NCI-H2227 treated with DMSO at 0.1 percent for 48 hours (cell line): ENCODE results near the gene BRCA1.
"Not testable (repeated sequence)": the region's sequence is repeated elsewhere in the genome, so short reads cannot be mapped to it uniquely, and the experiment has no call there.

ENCODE experiments used
- DNase-seq: peaks from one replicate; lab custom pipeline; 2025; lab: John Stamatoyannopoulos, UW

Gene BRCA1

GRCh38 chr17:43069368-43069898 is 55.7 kb downstream of the BRCA1 start:
- no peak for DNase-seq

DNA sequence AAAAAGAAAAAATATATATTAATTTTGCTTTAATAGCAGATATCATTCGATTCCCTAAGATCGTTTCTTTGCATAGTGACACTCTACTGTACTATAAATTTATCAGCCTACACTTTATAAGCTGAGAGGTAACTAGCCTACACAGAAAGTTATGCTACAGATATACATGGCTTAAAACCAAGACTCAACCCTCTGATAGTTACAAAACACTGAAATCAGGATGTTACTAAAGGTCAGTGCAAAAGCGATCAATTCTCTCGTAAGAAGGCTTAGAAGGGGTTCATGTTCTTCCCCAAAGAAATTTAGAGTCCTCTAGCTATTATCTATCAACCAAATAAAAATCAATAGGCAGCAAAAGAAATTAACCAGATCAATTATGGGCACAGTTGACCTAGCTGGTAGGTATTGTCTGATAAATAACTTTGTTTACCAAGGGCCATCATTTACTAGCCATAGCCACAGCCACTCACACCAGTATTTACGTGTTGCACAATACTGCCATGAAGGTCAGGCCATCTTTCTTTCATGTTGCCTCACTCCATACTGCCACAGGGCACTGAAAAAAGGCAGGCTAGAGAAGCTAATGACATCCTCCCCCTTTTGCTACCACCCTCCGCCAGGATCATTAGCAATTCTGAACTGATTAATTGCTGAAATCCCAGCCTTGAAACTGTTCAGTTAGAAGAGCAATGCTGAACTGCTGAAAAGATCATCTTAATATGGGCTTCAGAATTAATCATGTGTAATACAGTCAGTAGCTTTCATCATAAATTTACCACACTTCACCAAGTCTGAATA is 56.4 kb downstream of the BRCA1 start:
- DNase-seq = no peak

- DNase-seq = no peak
Measured at GRCh38 chr17:43062984-43063638, 62.1 kb downstream of the BRCA1 start.

- no peak for DNase-seq
Measured at GRCh38 chr17:43056051-43056450, 69.1 kb downstream of the BRCA1 start.

GRCh38 chr17:43053008-43053407 is 72.2 kb downstream of the BRCA1 start:
- not testable (repeated sequence) for DNase-seq

GRCh38 chr17:43051969-43052368 is 73.2 kb downstream of the BRCA1 start:
- no peak for DNase-seq

DNA sequence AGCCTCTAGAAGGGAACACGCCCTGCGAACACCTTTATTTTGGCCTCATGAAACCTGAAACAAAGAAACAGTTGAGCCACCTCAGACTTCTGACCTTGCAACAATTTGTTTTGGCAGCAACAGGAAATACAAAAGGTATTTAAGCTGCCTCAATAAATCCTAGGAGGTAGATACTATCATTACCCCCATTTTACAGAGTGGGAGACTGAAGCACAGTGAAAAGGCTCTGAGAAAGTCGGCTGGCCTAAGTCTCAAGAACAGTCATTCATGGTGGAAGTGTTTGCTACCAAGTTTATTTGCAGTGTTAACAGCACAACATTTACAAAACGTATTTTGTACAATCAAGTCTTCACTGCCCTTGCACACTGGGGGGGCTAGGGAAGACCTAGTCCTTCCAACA is 81.1 kb downstream of the BRCA1 start:
- DNase-seq = no peak

GRCh38 chr17:43043307-43043706 is 81.9 kb downstream of the BRCA1 start:
- DNase-seq = no peak

- no peak for DNase-seq
Measured at GRCh38 chr17:43042025-43042628, 83.0 kb downstream of the BRCA1 start.

DNA sequence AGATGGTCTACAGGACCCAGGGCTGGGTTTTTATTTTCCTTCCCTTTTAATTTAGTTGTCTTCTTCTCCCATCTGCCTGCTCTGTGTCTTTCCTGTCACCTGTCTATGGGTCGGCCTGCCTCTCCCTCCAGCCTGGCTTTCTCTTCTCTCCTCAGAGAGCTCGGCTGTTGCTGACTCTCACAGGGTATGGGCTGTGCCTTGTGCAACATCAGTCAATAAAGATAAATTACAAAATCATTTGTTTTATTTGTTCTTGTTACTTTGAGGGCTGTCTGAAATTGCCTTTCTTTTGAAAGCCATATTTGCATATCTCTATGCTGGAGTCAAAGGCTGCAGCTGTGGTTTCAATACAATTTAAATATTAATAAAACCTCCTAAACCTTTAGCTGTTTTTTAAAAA is 84.5 kb downstream of the BRCA1 start:
- DNase-seq = no peak

- DNase-seq = no peak
Measured at GRCh38 chr17:43039646-43040045, 85.5 kb downstream of the BRCA1 start.

DNA sequence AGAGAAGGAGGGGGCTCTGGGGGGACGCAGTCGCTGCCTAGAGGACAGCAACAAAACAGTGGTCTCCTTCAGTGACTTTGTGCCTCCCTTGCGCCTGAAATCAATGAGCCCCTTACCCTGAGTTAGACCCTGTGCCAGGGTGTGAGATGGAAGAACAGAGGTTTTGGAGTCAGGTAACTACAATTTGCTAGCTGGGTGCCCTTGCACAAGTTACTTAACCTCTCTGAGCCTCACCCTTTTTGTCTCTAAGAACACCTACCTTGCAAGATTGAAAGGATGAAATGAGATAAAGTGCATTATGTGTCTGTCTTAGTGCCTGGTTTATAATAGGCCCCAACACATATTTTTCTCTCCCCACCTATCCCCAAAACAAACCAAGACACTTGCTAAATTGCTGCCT is 90.3 kb downstream of the BRCA1 start:
- DNase-seq = no peak

DNA sequence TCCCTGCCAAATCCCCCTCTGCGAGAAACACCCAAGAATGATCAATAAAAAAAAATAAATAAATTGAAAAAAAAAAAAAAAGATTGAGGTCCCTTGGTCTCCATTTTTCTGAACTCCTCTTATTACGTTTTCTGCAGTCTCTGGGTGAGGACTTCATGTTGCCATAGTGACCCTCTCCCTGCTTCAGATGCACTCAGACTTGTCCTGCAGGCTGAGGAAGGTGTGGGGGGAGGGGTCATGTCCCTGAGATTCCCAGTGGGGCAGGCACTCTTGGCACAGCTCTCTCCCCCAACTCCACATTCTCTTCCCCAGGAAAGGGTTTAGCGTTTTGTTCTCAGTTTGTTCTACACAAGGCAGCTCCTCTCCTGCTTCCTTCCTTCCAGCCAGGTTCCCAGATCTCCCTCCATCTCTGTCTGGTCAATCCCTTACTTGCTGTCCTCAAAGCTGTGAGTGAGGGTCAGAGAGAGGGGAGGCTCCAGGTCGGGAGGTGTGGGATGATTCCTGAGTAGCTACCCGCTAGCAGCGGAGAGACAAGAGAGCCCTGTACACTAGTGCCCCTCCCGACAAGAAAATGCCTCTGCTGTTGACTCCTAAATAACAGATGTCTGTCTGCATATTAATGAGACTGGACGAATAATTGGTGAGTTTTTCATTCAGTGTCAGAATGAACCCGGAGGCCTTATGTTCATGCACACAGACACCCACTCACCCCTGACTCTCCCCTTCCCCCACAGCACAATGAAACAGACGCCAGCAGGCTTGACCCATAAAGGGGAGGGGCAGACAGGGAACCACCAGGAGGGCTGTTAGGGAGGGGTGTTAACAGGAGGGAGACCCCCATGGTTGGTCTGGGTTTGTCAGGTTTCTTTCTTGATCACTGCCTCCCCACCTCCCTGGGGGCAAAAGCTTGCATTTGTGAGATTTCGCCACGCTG is 90.9 kb downstream of the BRCA1 start:
- DNase-seq = peak; percentile 34

DNA sequence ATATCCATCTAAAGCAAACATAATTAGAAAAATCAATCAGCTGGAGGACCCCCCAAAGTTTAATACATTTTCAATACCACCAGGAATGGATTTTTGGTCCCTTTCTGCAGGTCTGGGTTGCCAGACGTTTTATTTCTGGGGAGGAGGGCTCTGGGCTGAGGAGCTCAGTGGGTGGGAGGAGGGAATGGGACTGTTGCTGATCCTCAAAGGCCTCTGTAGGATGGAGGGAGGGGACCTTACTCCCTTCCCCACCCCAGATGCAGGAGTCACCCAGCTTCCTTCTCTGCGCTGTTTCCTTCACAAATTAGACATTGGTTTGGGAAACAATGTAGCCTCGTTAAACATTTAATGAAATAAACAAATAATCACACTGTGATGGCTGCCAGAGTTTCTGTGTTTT is 93.5 kb downstream of the BRCA1 start:
- no peak for DNase-seq

GRCh38 chr17:43030137-43030767 is 94.9 kb downstream of the BRCA1 start:
- DNase-seq = no peak

DNA sequence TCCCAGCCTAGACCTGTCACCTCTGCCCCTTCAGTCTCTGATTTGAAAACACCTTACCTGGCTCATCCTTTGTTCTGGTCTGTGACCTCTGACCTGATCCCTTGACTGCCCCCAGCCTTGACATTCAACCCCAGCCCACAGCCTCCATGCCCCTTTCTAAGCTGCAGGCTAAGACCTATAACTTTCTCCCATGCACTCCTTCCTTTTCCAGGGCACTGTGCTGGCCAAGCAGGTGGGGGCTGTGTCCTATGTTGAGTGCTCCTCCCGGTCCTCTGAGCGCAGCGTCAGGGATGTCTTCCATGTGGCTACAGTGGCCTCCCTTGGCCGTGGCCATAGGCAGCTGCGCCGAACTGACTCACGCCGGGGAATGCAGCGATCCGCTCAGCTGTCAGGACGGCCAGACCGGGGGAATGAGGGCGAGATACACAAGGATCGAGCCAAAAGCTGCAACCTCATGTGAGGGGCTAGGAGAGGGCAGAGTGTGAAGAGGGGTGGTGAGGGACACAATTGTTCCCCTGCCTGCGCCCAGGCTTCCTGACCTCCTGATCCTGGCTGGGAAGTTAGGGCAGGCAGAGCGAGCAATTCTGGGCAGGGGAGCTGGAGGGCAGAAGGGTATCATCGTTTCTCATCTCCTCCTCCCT is 96.8 kb downstream of the BRCA1 start:
- DNase-seq = no peak

- DNase-seq = no peak
Measured at GRCh38 chr17:43027091-43028032, 97.8 kb downstream of the BRCA1 start.

DNA sequence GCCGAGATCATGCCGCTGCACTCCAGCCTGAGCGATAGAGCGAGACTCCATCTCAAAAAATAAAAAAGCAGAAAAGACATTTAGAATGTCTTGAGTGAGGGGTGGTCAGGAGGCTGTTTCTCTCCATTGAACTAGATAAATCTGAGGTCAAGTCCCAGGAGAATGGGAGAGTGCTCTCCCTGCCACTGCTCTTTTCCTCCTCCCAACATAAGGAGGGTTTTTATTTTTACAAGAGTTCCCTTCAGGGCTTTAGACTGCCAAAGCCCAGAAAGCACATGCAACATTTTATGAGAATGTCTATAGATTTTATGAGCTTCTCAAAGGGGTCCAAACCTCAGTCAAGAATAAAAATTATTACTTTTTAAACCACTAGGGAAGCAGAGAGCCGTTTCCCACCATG is 98.6 kb downstream of the BRCA1 start:
- DNase-seq = no peak

DNA sequence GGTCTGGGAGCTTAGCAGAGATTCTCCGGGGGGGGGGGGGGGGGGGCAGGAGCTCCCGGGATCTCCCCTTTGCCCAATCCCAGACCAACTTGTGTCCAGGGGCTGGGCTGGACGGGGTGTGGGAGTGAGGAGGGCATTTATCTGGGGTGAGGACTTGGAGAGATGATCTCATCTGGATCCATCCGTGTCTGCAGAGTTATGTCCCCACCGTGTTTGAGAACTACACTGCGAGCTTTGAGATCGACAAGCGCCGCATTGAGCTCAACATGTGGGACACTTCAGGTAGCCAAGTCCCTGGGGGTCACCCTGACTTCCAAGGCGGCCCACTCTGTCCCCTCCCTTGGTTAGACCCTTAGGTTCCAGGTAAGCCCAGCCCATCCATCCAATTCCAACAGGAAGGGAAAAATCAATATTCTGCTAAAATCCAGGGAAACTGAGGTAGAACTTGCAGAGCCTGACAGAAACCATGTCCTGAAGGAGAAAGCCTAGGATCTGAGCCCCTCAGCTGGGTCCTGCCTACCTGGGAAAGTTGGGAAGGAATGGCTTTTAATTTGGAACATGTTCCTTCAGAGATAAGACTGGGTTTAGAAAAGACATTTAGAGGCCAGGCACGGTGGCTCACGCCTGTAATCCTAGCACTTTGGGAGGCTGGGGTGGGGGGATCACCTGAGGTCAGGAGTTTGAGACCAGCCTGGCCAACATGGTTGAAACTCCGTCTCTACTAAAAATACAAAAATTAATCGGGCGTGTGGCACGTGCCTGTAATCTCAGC is 99.2 kb downstream of the BRCA1 start:
- no peak for DNase-seq
